GM12875 (cell line): ENCODE measurements around the gene NINL.

Source experiments
- H3K4me3 ChIP-seq: one replicate; pipeline ENCODE4 v1.5.1; 2011; ENCODE audit warnings: low read depth, low read length, control low read depth
- TF ChIP-seq, protein P1 (sequence below): IDR thresholded peaks from 2 replicates; pipeline ENCODE4 v1.5.1; 2011; ENCODE audit warnings: low read depth, mild to moderate bottlenecking, control low read depth, inconsistent platforms, low read length, moderate library complexity, borderline replicate concordance; ENCODE audit not compliant: insufficient read depth

The NINL gene

DNA sequence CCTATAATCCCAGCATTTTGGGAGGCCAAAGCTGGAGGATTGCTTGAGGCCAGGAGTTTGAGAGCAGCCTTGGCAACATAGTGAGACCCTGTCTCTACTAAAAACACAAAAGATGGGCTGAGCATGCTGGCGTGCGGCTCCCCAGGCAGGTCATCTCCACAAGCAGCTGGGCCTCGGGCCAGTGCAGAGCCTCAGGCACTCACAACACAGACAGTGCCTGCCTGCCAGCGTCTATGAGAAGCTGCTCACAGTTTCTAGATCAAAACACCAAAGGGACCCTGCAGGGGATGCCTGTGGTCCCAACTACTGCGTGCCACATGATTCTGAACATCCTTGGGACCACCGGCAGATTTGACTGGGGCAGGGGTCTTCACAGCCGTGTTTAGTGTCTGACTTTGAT lies 118.5 kb downstream of the NINL start:
- TF ChIP-seq, protein P1, sequence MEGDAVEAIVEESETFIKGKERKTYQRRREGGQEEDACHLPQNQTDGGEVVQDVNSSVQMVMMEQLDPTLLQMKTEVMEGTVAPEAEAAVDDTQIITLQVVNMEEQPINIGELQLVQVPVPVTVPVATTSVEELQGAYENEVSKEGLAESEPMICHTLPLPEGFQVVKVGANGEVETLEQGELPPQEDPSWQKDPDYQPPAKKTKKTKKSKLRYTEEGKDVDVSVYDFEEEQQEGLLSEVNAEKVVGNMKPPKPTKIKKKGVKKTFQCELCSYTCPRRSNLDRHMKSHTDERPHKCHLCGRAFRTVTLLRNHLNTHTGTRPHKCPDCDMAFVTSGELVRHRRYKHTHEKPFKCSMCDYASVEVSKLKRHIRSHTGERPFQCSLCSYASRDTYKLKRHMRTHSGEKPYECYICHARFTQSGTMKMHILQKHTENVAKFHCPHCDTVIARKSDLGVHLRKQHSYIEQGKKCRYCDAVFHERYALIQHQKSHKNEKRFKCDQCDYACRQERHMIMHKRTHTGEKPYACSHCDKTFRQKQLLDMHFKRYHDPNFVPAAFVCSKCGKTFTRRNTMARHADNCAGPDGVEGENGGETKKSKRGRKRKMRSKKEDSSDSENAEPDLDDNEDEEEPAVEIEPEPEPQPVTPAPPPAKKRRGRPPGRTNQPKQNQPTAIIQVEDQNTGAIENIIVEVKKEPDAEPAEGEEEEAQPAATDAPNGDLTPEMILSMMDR: no peak
- no peak overlapping the region for H3K4me3 ChIP-seq

DNA sequence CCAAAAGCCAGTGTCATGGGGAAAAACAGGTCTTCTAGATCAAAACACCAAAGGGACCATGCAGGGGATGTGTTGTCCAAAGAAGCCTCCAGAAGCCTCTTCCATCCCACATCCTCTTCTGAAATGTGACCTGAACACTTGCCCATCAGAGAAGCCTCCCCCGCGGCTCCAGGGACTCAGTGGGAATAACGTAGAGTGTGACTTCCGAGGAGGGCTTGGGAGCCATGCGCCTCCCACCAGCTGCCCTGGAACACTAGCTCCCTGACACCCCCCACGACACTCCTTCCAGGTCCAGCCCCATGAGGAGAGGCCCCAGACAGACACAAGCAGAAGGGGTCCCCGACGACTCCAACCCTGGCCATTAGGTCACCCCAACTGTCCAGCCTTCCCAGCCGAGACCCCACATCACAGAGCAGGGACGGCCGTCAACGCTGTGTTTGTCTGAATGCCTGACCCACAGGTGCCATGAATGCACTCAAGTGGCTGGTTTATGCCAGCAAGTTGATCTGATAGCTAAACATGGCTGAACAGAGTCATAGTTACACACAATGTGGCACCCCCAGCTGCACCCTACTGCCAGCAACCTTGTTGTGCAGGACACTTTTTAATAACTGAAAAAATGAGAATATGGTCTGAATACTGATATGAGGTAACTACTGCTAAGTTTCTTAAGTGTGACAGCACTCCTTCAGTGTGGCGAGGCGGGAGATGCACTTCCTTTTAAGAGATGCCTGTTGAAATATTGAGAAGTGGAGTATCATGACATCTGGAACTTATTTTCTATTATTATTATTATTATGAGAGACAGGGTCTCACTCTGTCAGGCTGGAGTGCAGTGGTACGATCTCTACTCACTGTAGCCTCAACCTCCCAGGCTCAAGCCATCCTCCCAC lies 119.8 kb downstream of the NINL start:
- TF ChIP-seq, protein P1: no peak
- H3K4me3 ChIP-seq: no peak overlapping the region

DNA sequence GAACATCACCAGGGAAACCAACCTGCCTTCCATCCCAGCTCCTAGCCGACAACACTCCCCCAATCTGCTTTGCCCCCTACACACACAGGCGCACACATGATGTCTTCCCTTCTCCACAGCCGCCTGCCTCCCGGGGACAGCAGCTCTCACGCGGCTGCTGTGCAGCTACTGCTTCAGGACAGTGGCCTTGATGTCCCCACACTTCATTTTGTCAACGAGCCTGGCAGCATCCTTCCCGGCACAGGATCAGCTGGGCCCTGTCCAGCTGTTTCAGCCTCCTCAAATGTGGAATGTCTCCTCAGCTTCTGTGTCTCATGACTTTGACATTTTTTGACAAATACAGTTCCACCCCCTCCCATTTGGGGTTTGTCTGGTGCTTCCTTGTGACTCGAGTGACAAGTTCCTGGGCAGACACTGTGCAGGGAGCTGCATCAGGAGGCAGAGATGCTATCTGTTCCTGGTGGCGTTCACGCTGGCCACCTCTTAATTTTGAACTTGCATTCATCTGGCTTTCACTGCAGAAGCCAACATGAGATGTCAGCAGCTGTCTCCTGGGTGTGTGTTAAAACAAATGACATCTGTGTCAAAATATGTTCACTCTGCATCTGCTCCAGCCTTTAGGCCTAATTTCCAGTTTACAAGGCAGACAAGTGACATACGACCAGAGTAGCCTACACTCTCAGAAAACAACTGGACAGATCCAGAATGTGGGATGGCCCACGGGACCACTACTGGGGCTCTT lies 120.7 kb downstream of the NINL start:
- TF ChIP-seq, protein P1: no peak
- no peak overlapping the region for H3K4me3 ChIP-seq

DNA sequence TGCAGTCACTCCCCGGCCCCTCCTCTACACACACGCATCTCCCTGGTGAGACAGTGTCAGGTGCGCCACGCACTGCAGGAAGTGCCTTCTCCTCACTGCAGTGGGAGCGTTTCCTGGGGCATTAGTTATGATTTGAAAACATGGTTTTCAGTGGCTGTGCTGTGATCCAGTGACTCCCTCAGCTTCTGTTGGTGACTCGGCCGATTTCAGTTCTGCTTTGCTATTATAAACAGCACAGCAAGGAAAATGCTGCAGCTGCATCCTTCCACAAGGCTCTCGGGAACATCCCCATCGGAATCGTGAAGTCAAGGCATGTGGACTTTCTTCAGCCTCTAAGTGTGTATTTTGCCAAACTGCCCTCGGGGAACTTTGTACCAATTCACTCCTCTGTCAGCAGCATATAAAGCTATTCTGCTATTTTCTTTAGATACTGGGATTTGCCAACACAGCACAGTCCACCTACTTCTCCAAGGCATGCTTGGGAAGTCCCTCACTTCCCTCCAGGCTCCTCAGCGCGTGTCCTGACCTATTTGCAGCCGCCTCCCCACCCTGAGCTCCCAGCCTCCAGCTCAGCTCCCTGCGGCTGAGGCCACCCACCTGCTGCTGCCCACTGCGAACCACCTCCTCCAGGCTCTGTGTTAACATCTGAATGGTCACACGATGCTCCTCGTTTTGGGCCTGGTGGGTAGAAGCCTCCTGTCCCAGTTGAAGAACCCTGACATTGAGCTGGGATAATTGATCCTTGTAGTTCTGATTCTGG lies 123.4 kb downstream of the NINL start:
- TF ChIP-seq, protein P1: no peak
- H3K4me3 ChIP-seq: no peak overlapping the region

DNA sequence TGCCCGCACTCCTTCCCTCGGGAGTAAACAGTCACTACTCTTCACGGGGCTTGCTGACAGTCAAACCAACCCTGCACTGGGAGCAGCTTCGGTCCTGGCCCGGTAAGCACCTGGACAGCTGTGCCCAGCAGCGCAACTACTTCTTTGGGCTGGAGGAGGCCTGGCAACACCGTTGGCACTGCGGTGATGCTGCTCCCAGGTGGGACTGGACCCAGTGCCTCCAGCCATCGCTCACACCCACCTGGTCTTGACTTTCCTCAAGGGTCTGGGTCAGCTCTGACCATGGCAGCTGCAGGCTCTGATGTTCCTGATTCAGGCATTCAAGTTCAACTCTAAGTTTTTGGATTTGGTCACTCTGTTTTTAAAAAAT lies 124.1 kb downstream of the NINL start:
- TF ChIP-seq, protein P1: no peak
- H3K4me3 ChIP-seq: no peak overlapping the region

DNA sequence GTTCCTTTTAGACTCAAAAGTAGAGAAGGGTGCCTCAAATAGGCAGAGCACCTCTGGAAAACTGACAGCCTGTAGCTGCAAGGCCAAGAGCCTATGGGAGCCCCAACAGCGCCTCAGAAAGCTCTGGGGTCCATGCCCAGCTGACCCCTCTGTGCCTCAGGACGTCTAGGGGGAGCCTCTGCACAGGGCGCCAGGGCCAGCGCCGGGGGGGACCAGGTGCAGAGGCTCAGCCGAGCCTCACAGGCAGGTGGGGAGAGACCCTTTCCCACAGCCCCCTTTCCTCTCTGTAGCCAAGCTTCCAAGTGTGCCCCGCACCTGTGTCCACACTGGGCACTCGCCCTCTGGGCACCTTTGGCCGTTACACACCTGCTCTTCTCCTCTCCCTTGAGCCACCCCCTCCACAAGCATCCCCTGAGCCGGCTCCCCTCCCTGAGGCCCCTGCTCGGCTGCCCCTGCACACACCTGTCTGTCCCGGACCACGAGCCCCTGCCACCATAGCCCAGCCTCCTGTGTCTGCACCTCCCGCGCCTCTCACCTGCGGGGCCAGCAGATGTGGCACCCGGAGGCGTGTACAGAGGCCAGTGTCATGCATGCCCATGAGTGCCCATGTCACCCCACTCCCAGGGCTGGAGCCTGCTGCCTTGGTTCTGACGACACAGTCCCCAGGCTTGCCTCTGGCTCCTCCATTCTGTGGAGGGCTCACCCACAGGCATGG lies 124.6 kb downstream of the NINL start:
- H3K4me3 ChIP-seq: no peak overlapping the region
- TF ChIP-seq, protein P1: no peak
